ENCODE measurements around the gene MME. TPM values are rescaled to one million over a fixed set of nuclear protein-coding genes. Genes with fewer than 3 reads are reported as not detected.

The MME gene
- total RNA-seq, 1 experiment from 2014 or later: not detected

- BruUV-seq (replicated peaks): no TSS peak
- H3K9me3 ChIP-seq (ENCODE audit: low read depth, low read length, poor library complexity, severe bottlenecking): no peaks in the 10 kb centered on the region
- POLR2A ChIA-PET (ENCODE audit: low non-redundant PET): no interaction called here
- H3K4me3 ChIP-seq (ENCODE audit: low read depth, low read length, poor library complexity, severe bottlenecking): no peak overlapping the region
- CTCF ChIA-PET: no interaction called here
- no peak overlapping the region for H3K27ac ChIP-seq (ENCODE audit: low read depth, low read length, poor library complexity, severe bottlenecking)
- TF ChIP-seq EZH2 (IDR thresholded peaks at IDR 0.05; ENCODE audit: borderline replicate concordance, low read depth, low read length, poor library complexity, severe bottlenecking) (no peak), CTCF (conservative IDR thresholded peaks at IDR 0.05; ENCODE audit: low read depth, low read length) (no peak)
- DNase-seq (ENCODE audit: low spot score): no peak
- intact Hi-C loops (cut with micrococcal nuclease; ENCODE audit: unreplicated experiment): no loop called here
- no peaks in the 10 kb centered on the region for H3K4me1 ChIP-seq (ENCODE audit: insufficient read depth, low read length, poor library complexity, severe bottlenecking)
- no peaks in the 10 kb centered on the region for H3K36me3 ChIP-seq (ENCODE audit: insufficient read depth, low read length, poor library complexity, severe bottlenecking)
- H3K27me3 ChIP-seq (replicated peaks; ENCODE audit: insufficient read depth, low read depth, low read length, poor library complexity): no peaks in the 10 kb centered on the region
These were observed 150.3 kb downstream of the MME start for GRCh38 chr3:155230382-155230781.

- Histone ChIP-seq H3K27me3 (replicated peaks; ENCODE audit: insufficient read depth, low read depth, low read length, poor library complexity) (no peaks in the 10 kb centered on the region), H3K27ac (ENCODE audit: low read depth, low read length, poor library complexity, severe bottlenecking) (no peak overlapping the region), H3K4me3 (ENCODE audit: low read depth, low read length, poor library complexity, severe bottlenecking) (no peak overlapping the region), H3K4me1 (ENCODE audit: insufficient read depth, low read length, poor library complexity, severe bottlenecking) (no peaks in the 10 kb centered on the region), H3K9me3 (ENCODE audit: low read depth, low read length, poor library complexity, severe bottlenecking) (no peaks in the 10 kb centered on the region), H3K36me3 (ENCODE audit: insufficient read depth, low read length, poor library complexity, severe bottlenecking) (no peaks in the 10 kb centered on the region)
- ChIA-PET CTCF (no interaction called here), POLR2A (ENCODE audit: low non-redundant PET) (no interaction called here)
- no TSS peak for BruUV-seq (replicated peaks)
- no peak for TF ChIP-seq EZH2 (IDR thresholded peaks at IDR 0.05; ENCODE audit: borderline replicate concordance, low read depth, low read length, poor library complexity, severe bottlenecking)
- no peak for TF ChIP-seq CTCF (conservative IDR thresholded peaks at IDR 0.05; ENCODE audit: low read depth, low read length)
- intact Hi-C loops (cut with micrococcal nuclease; ENCODE audit: unreplicated experiment): no loop called here
- no peak for DNase-seq (ENCODE audit: low spot score)
These were observed 151.7 kb downstream of the MME start for GRCh38 chr3:155231792-155232191.

GRCh38 chr3:155232605-155233004 is 152.5 kb downstream of the MME start:
- TF ChIP-seq CTCF (conservative IDR thresholded peaks at IDR 0.05; ENCODE audit: low read depth, low read length) (no peak), EZH2 (IDR thresholded peaks at IDR 0.05; ENCODE audit: borderline replicate concordance, low read depth, low read length, poor library complexity, severe bottlenecking) (no peak)
- BruUV-seq (replicated peaks): no TSS peak
- H3K9me3 ChIP-seq (ENCODE audit: low read depth, low read length, poor library complexity, severe bottlenecking): no peaks in the 10 kb centered on the region
- H3K36me3 ChIP-seq (ENCODE audit: insufficient read depth, low read length, poor library complexity, severe bottlenecking): no peaks in the 10 kb centered on the region
- intact Hi-C loops (cut with micrococcal nuclease; ENCODE audit: unreplicated experiment): no loop called here
- H3K27me3 ChIP-seq (replicated peaks; ENCODE audit: insufficient read depth, low read depth, low read length, poor library complexity): no peaks in the 10 kb centered on the region
- CTCF ChIA-PET: no interaction called here
- POLR2A ChIA-PET (ENCODE audit: low non-redundant PET): no interaction called here
- H3K27ac ChIP-seq (ENCODE audit: low read depth, low read length, poor library complexity, severe bottlenecking): no peak overlapping the region
- no peaks in the 10 kb centered on the region for H3K4me1 ChIP-seq (ENCODE audit: insufficient read depth, low read length, poor library complexity, severe bottlenecking)
- H3K4me3 ChIP-seq (ENCODE audit: low read depth, low read length, poor library complexity, severe bottlenecking): no peak overlapping the region
- DNase-seq (ENCODE audit: low spot score): no peak
